ENCODE measurements around the gene CAPS. TPM values are rescaled to one million over a fixed set of nuclear protein-coding genes. Genes with fewer than 3 reads are reported as not detected.

The CAPS gene
- total RNA-seq, 4 donors from 2014 or later, result 1.2 to 2.4 (median 2.0) TPM

DNA sequence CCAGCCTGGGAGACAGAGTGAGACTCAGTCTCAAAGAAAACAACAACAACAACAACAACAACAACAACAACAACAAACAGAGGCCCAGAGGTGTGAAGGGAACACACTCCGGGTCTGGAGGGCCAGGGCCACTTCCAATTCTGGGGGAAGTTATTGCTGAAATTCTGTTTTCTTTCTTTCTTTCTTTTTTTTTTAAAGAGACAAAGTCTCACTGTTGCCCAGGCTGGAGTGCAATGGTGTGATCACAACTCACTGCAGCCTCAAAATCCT is 3.5 kb upstream of the CAPS start:
- Histone ChIP-seq H3K27me3 (no peaks in the 10 kb centered on the region), H3K27ac (no peak overlapping the region), H3K36me3 (peaks cover 0 to 15% of the 10 kb centered on the region in 2 donors), H3K4me3 (no peak overlapping the region), H3K9me3 (no peaks in the 10 kb centered on the region), H3K4me1 (peaks cover 4 to 5% of the 10 kb centered on the region in 2 donors)
- DNase-seq, result no peak
- TF ChIP-seq POLR2A (IDR thresholded peaks at IDR 0.05), result no peak
- TF ChIP-seq, protein P1, sequence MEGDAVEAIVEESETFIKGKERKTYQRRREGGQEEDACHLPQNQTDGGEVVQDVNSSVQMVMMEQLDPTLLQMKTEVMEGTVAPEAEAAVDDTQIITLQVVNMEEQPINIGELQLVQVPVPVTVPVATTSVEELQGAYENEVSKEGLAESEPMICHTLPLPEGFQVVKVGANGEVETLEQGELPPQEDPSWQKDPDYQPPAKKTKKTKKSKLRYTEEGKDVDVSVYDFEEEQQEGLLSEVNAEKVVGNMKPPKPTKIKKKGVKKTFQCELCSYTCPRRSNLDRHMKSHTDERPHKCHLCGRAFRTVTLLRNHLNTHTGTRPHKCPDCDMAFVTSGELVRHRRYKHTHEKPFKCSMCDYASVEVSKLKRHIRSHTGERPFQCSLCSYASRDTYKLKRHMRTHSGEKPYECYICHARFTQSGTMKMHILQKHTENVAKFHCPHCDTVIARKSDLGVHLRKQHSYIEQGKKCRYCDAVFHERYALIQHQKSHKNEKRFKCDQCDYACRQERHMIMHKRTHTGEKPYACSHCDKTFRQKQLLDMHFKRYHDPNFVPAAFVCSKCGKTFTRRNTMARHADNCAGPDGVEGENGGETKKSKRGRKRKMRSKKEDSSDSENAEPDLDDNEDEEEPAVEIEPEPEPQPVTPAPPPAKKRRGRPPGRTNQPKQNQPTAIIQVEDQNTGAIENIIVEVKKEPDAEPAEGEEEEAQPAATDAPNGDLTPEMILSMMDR (IDR thresholded peaks at IDR 0.05 in 4 of 5, conservative IDR thresholded peaks at IDR 0.05 in 1 of 5), result no peak
- intact Hi-C loops (cut with DNase I; ENCODE audit: low total_unique reads), result no loop called here
- no peak for ATAC-seq
- in situ Hi-C loops (cut with MboI; ENCODE audit: low sequenced_read_pairs in 4 of 4), result no loop called here

DNA sequence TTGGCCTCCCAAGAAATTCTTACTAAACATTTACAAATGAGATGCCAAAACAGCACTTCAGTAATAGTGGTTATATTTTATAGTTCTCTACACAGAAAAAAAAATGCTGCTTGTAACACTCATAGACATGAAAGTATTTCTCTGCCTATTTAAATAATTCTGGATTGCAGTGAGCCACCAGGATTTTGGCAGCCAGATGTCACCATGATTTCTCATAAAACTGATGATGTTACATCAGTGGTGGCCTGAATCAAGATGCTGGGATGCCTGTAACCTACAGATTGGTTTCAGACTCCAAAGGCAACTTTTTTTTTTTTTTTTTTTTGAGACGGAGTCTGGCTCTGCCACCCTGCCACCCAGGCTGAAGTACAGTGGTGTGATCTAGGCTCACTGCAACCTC is 2.7 kb upstream of the CAPS start:
- H3K36me3 ChIP-seq, result peaks cover 0 to 21% of the 10 kb centered on the region in 2 donors
- TF ChIP-seq, protein P1 (IDR thresholded peaks at IDR 0.05 in 4 of 5, conservative IDR thresholded peaks at IDR 0.05 in 1 of 5), result no peak
- no peak for TF ChIP-seq POLR2A (IDR thresholded peaks at IDR 0.05)
- H3K27me3 ChIP-seq, result no peaks in the 10 kb centered on the region
- no peak overlapping the region for H3K4me3 ChIP-seq
- no peaks in the 10 kb centered on the region for H3K4me1 ChIP-seq
- in situ Hi-C loops (cut with MboI; ENCODE audit: low sequenced_read_pairs in 4 of 4) (no loop called here), intact Hi-C loops (cut with DNase I; ENCODE audit: low total_unique reads) (no loop called here)
- DNase-seq (no peak), ATAC-seq (no peak)
- no peaks in the 10 kb centered on the region for H3K9me3 ChIP-seq
- no peak overlapping the region for H3K27ac ChIP-seq

DNA sequence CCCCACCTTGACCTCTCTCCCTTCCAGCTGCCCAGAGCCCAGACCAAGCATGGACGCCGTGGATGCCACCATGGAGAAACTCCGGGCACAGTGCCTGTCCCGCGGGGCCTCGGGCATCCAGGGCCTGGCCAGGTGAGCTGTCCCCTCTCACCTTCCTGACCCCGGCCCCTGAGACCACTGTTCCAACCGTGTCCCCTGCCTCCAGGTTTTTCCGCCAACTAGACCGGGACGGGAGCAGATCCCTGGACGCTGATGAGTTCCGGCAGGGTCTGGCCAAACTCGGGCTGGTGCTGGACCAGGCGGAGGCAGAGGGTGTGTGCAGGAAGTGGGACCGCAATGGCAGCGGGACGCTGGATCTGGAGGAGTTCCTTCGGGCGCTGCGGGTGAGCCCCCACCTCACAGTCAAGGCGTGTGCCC is 312 bp downstream of the CAPS start:
- H3K9me3 ChIP-seq, result no peaks in the 10 kb centered on the region
- no peak for TF ChIP-seq POLR2A (IDR thresholded peaks at IDR 0.05)
- TF ChIP-seq, protein P1 (IDR thresholded peaks at IDR 0.05 in 4 of 5, conservative IDR thresholded peaks at IDR 0.05 in 1 of 5), result no peak
- H3K4me3 ChIP-seq, result no peak overlapping the region
- no peak overlapping the region for H3K27ac ChIP-seq
- H3K36me3 ChIP-seq, result peaks cover 0 to 45% of the 10 kb centered on the region in 2 donors
- no peaks in the 10 kb centered on the region for H3K27me3 ChIP-seq
- intact Hi-C loops (cut with DNase I; ENCODE audit: low total_unique reads) (no loop called here), in situ Hi-C loops (cut with MboI; ENCODE audit: low sequenced_read_pairs in 4 of 4) (no loop called here)
- ATAC-seq (no peak), DNase-seq (no peak)
- H3K4me1 ChIP-seq, result no peaks in the 10 kb centered on the region

DNA sequence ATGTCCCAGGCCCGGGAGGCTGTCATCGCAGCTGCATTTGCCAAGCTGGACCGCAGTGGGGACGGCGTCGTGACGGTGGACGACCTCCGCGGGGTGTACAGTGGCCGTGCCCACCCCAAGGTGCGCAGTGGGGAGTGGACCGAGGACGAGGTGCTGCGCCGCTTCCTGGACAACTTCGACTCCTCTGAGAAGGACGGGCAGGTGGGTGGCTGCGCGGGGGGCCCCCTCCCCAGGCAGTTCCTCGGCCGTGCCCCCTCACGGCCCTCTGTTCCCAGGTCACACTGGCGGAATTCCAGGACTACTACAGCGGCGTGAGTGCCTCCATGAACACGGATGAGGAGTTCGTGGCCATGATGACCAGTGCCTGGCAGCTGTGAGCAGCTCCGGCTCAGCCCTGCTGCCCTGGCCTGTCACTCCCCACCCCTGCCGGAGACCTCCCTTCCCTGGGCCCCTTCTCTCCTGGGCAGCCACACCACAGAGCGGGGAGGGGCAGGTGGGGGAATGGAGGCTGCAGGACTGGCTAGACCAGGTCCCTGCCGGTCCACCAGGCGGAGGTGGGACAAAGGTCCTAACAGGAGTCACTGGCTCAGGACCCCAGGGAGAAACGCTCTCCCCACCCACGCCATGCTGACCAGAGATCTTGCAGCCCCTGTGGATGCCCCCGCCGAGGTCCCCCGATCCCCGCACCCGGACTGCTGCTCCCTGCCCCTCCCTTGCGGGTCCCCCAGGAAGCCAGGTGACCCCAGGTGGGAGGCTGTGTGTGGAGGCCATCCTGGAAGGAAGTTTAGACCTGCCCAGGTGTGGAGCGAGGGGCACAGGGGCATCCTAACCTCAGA is 1.1 kb downstream of the CAPS start:
- in situ Hi-C loops (cut with MboI; ENCODE audit: low sequenced_read_pairs in 4 of 4), result no loop called here
- H3K9me3 ChIP-seq, result no peaks in the 10 kb centered on the region
- DNase-seq (no peak), ATAC-seq (no peak)
- H3K36me3 ChIP-seq, result peaks cover 0 to 46% of the 10 kb centered on the region in 2 donors
- H3K27ac ChIP-seq, result no peak overlapping the region
- intact Hi-C loops (cut with DNase I; ENCODE audit: low total_unique reads), result no loop called here
- TF ChIP-seq, protein P1 (IDR thresholded peaks at IDR 0.05 in 4 of 5, conservative IDR thresholded peaks at IDR 0.05 in 1 of 5), result no peak
- no peak for TF ChIP-seq POLR2A (IDR thresholded peaks at IDR 0.05)
- H3K4me1 ChIP-seq, result no peaks in the 10 kb centered on the region
- H3K4me3 ChIP-seq, result no peak overlapping the region
- no peaks in the 10 kb centered on the region for H3K27me3 ChIP-seq

DNA sequence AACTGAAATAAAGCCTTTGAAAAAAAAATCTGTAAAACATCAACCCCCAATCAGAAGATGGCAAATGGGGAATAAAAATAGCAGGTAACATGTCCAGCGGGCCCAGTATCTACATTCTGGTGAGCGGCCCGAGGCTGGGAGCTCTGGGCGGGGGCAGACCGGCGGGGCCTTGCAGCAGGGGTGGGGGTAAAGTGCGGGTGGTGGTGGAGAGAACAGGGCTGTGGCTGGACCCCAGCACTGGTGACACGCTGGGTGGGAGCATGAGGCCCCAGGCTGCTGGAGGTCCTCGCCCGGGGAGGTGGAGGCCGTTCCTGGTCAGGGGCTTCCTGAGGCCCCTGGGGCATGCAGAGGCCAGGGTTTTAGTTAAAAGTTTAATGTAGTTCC is 1.7 kb downstream of the CAPS start:
- H3K27ac ChIP-seq, result no peak overlapping the region
- H3K4me1 ChIP-seq, result no peaks in the 10 kb centered on the region
- ATAC-seq (no peak), DNase-seq (no peak)
- no peaks in the 10 kb centered on the region for H3K27me3 ChIP-seq
- no peak overlapping the region for H3K4me3 ChIP-seq
- TF ChIP-seq, protein P1 (IDR thresholded peaks at IDR 0.05 in 4 of 5, conservative IDR thresholded peaks at IDR 0.05 in 1 of 5), result no peak
- no peak for TF ChIP-seq POLR2A (IDR thresholded peaks at IDR 0.05)
- no peaks in the 10 kb centered on the region for H3K9me3 ChIP-seq
- H3K36me3 ChIP-seq, result peaks cover 0 to 47% of the 10 kb centered on the region in 2 donors
- intact Hi-C loops (cut with DNase I; ENCODE audit: low total_unique reads) (no loop called here), in situ Hi-C loops (cut with MboI; ENCODE audit: low sequenced_read_pairs in 4 of 4) (no loop called here)
